GM23338 (cell line): ENCODE data around the gene KAZN. TPM values are rescaled to one million over a fixed set of nuclear protein-coding genes. Genes with fewer than 3 reads are reported as not detected.

Experiments
- ATAC-seq: fragments of 200-7000 bp; cut with Tn5 transposase; 3 replicates; pipeline ENCODE4 v1.9.1; 2020
- DNase-seq: peaks from one replicate; pipeline ENCODE4 v3.0.0-alpha.2; 2015; ENCODE audit warnings: low spot score
- H2AFZ ChIP-seq: fragments of 200-600 bp; sonication (generic); 2 replicates; pipeline ENCODE4 v1.8.0; 2016; ENCODE audit warnings: antibody characterized with exemption, mild to moderate bottlenecking, moderate library complexity
- H3F3A ChIP-seq: fragments of 200-600 bp; sonication (generic); replicated peaks from 2 replicates; pipeline ENCODE4 v1.8.0; 2017; ENCODE audit warnings: antibody characterized with exemption, mixed run types, low read depth
- H3K27ac ChIP-seq: fragments of 200-600 bp; sonication (generic); 2 replicates; pipeline ENCODE4 v1.6.1; 2016; ENCODE audit warnings: low read depth
- H3K27me3 ChIP-seq: fragments of 200-600 bp; sonication (generic); 2 replicates; pipeline ENCODE4 v1.8.0; 2016; ENCODE audit warnings: mild to moderate bottlenecking, mixed run types, moderate library complexity; ENCODE audit not compliant: insufficient read depth
- H3K36me3 ChIP-seq: fragments of 200-600 bp; sonication (generic); 2 replicates; pipeline ENCODE4 v1.8.0; 2016; ENCODE audit warnings: mild to moderate bottlenecking; ENCODE audit not compliant: insufficient read depth
- H3K4me1 ChIP-seq: fragments of 200-600 bp; sonication (generic); 2 replicates; pipeline ENCODE4 v1.8.0; 2016; ENCODE audit warnings: mild to moderate bottlenecking, moderate library complexity; ENCODE audit not compliant: insufficient read depth
- H3K4me2 ChIP-seq: fragments of 200-600 bp; sonication (generic); 2 replicates; pipeline ENCODE4 v1.7.1; 2017; ENCODE audit warnings: mixed run types
- H3K4me3 ChIP-seq: fragments of 200-600 bp; sonication (generic); 2 replicates; pipeline ENCODE4 v1.6.1; 2016; ENCODE audit warnings: mixed run types
- H3K79me2 ChIP-seq: fragments of 200-600 bp; sonication (generic); replicated peaks from 2 replicates; pipeline ENCODE4 v1.8.0; 2017; ENCODE audit warnings: mild to moderate bottlenecking; ENCODE audit not compliant: insufficient read depth
- H3K9me2 ChIP-seq: fragments of 200-600 bp; sonication (generic); 2 replicates; pipeline ENCODE4 v1.8.0; 2017; ENCODE audit not compliant: insufficient read depth
- H4K20me1 ChIP-seq: fragments of 200-600 bp; sonication (generic); replicated peaks from 2 replicates; pipeline ENCODE4 v1.8.0; 2017; ENCODE audit warnings: mild to moderate bottlenecking; ENCODE audit not compliant: insufficient read depth
- H3K27ac Mint-ChIP-seq: 2 replicates; pipeline ENCODE4 v1.8.0; 2020; ENCODE audit warnings: inconsistent platforms, mild to moderate bottlenecking, moderate library complexity, mixed read lengths
- H3K27me3 Mint-ChIP-seq: 3 replicates; pipeline ENCODE4 v1.8.0; 2022; ENCODE audit warnings: low read depth, mild to moderate bottlenecking, moderate library complexity, mixed read lengths, inconsistent platforms; ENCODE audit not compliant: insufficient read depth, poor library complexity
- H3K36me3 Mint-ChIP-seq: 3 replicates; pipeline ENCODE4 v1.8.0; 2021; ENCODE audit warnings: low read depth, mild to moderate bottlenecking, inconsistent platforms, moderate library complexity, mixed read lengths
- H3K4me1 Mint-ChIP-seq: 3 replicates; pipeline ENCODE4 v1.8.0; 2020; ENCODE audit warnings: mild to moderate bottlenecking, inconsistent platforms, mixed read lengths
- H3K4me3 Mint-ChIP-seq: 3 replicates; pipeline ENCODE4 v1.8.0; 2021; ENCODE audit warnings: moderate library complexity, mild to moderate bottlenecking, inconsistent platforms, mixed read lengths
- H3K9me3 Mint-ChIP-seq: 3 replicates; pipeline ENCODE4 v1.8.0; 2020; ENCODE audit warnings: moderate library complexity, mild to moderate bottlenecking, inconsistent platforms, mixed read lengths
- CREB1 ChIP-seq: fragments of 250-450 bp; sonication (Bioruptor Pico); IDR thresholded peaks from 2 replicates; pipeline ENCODE4 v1.5.0; 2020; ENCODE audit warnings: low read depth, mild to moderate bottlenecking, moderate library complexity
- CTCF ChIP-seq, 2 experiments: fragments of 200-600 bp in 1 of 2; sonication (generic) in 1 of 2; conservative IDR thresholded peaks; 2 replicates each; pipeline versions ENCODE4 v1.5.1 to v1.6.1; 2016 to 2017; ENCODE audit warnings: antibody characterized with exemption in 2 of 2, low read depth in 2 of 2, mild to moderate bottlenecking in 2 of 2, moderate library complexity in 1 of 2
- EZH2phosphoT487 ChIP-seq: fragments of 200-600 bp; sonication (generic); IDR thresholded peaks from one replicate; pipeline ENCODE4 v1.8.1; 2018; ENCODE audit warnings: antibody characterized with exemption; ENCODE audit not compliant: unreplicated experiment
- JUNB ChIP-seq: IDR thresholded peaks from one replicate; pipeline ENCODE4 v1.6.1; 2016; ENCODE audit warnings: antibody characterized with exemption; ENCODE audit not compliant: unreplicated experiment
- NANOG ChIP-seq: IDR thresholded peaks from 2 replicates; pipeline ENCODE4 v1.6.1; 2016; ENCODE audit warnings: antibody characterized with exemption, borderline replicate concordance
- POLR2AphosphoS5 ChIP-seq: IDR thresholded peaks from 2 replicates; pipeline ENCODE4 v1.6.1; 2016; ENCODE audit warnings: antibody characterized with exemption, low read depth
- REST ChIP-seq: IDR thresholded peaks from one replicate; pipeline ENCODE4 v1.6.1; 2018; ENCODE audit warnings: antibody characterized with exemption; ENCODE audit not compliant: unreplicated experiment
- ZNF114 ChIP-seq: fragments of 250-450 bp; sonication (Bioruptor Pico); IDR thresholded peaks from 2 replicates; pipeline ENCODE4 v1.5.0; 2020; ENCODE audit warnings: mild to moderate bottlenecking, moderate library complexity
- ZNF331 ChIP-seq: fragments of 250-450 bp; sonication (Bioruptor Pico); IDR thresholded peaks from 2 replicates; pipeline ENCODE4 v1.5.0; 2020; ENCODE audit warnings: low read depth, mild to moderate bottlenecking, moderate library complexity
- polyA plus RNA-seq: library from polyadenylated mRNA; unstranded; fragments of >200 nt; fragmentation: Nextera tagmentation; extraction: Ambion mirVana; gene quantifications from 2 replicates; pipeline ENCODE4 v1.2.1, GENCODE V29; 2016
- total RNA-seq: library from RNA; depleted of rRNA; stranded (reverse); fragments of >200 nt; shearing (Covaris generic); gene quantifications from 2 replicates; pipeline ENCODE4 v1.2.3, GENCODE V29; 2014
- TF ChIP-seq, protein P1 (sequence below): IDR thresholded peaks from 2 replicates; pipeline ENCODE4 v1.6.1; 2016; ENCODE audit warnings: antibody characterized with exemption

Gene KAZN
- total and polyA plus RNA-seq, 2 experiments from 2014 or later = 9.9 to 15.0 TPM

DNA sequence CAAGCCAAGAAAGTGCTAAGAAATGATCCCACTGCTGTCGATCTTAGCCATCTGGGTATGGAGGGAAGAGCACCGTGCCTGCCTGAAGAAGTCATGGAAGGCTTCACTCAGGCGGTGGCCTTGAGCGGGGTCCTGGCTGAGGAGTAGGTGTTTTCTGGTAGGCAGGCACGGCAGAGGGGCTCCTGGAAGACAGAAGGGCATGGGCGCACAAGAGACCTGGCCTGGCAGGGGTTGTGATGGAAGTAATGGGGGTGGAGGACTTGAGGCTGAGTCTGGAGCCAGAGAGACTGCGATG is 185.1 kb downstream of the KAZN start:
- Mint-ChIP-seq H3K4me3 (no peak overlapping the region), H3K9me3 (no peaks in the 10 kb centered on the region), H3K4me1 (peaks cover 67% of the 10 kb centered on the region), H3K27ac (no peak overlapping the region), H3K36me3 (no peaks in the 10 kb centered on the region), H3K27me3 (peaks cover 8% of the 10 kb centered on the region)
- no peaks in the 10 kb centered on the region; the same call in 1 of the 2 replicates for H3K9me2 ChIP-seq
- H3K36me3 ChIP-seq = no peaks in the 10 kb centered on the region
- no peak for TF ChIP-seq CTCF (conservative IDR thresholded peaks at IDR 0.05; ENCODE audit: low read depth in 2 of 2)
- TF ChIP-seq NANOG = no peak
- no peak for TF ChIP-seq EZH2phosphoT487
- no peak for TF ChIP-seq POLR2AphosphoS5
- no peak for TF ChIP-seq ZNF114
- no peak for TF ChIP-seq JUNB
- no peak for TF ChIP-seq CREB1
- TF ChIP-seq ZNF331 (CRISPR knock-in tag) = no peak
- TF ChIP-seq, protein P1, sequence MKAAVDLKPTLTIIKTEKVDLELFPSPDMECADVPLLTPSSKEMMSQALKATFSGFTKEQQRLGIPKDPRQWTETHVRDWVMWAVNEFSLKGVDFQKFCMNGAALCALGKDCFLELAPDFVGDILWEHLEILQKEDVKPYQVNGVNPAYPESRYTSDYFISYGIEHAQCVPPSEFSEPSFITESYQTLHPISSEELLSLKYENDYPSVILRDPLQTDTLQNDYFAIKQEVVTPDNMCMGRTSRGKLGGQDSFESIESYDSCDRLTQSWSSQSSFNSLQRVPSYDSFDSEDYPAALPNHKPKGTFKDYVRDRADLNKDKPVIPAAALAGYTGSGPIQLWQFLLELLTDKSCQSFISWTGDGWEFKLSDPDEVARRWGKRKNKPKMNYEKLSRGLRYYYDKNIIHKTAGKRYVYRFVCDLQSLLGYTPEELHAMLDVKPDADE = no peak
- TF ChIP-seq REST = no peak
- no peak overlapping the region for H3K4me3 ChIP-seq
- peaks cover 2% of the 10 kb centered on the region; the same call in 1 of the 2 replicates for H3K79me2 ChIP-seq
- H3K27me3 ChIP-seq = no peaks in the 10 kb centered on the region
- no peak for DNase-seq
- 0 out of 2 replicates have a peak, but pooled peaks cover 4% of the 10 kb centered on the region for H3F3A ChIP-seq
- no peak for ATAC-seq
- H4K20me1 ChIP-seq = no peaks in the 10 kb centered on the region
- H3K4me2 ChIP-seq = peak overlapping the region; percentile 5; the same call in 1 of the 2 replicates
- peaks cover 62% of the 10 kb centered on the region for H3K4me1 ChIP-seq
- no peak overlapping the region for H3K27ac ChIP-seq
- H2AFZ ChIP-seq = no peak overlapping the region
